Stimulated activated naive CD8-positive, alpha-beta T cell treated with anti-CD3 and anti-CD28 coated beads, Interleukin-15, amount 100 ng/mL, for 72 hours (primary cell): Measurements from ENCODE around the gene RNF133.

Experiments used
- ATAC-seq: fragments of 150-1000 bp; cut with Tn5 transposase; 2 replicates; pipeline ENCODE4 v1.10.0; 2021; ENCODE audit warnings: mild to moderate bottlenecking, moderate library complexity
- DNase-seq, 2 donors: peaks; one replicate each; pipeline ENCODE4 v3.0.0; 2021 to 2022
- H3K27ac Mint-ChIP-seq, 2 donors: one replicate each; pipeline ENCODE4 v1.8.0; 2022; ENCODE audit warnings: mild to moderate bottlenecking in 2 of 2, mixed read lengths in 2 of 2, moderate library complexity in 2 of 2
- H3K27me3 Mint-ChIP-seq: one replicate; pipeline ENCODE4 v1.8.0; 2022; ENCODE audit warnings: mixed read lengths
- H3K4me1 Mint-ChIP-seq: one replicate; pipeline ENCODE4 v1.8.0; 2022; ENCODE audit warnings: mild to moderate bottlenecking, mixed read lengths
- H3K4me3 Mint-ChIP-seq, 2 donors: one replicate each; pipeline ENCODE4 v1.8.0; 2022; ENCODE audit warnings: mild to moderate bottlenecking in 2 of 2, mixed read lengths in 2 of 2, moderate library complexity in 1 of 2
- H3K9me3 Mint-ChIP-seq, 2 donors: one replicate each; pipeline ENCODE4 v1.8.0; 2022; ENCODE audit warnings: mixed read lengths in 2 of 2

RNF133 gene

GRCh38 chr7:122677149-122677548, 21.8 kb downstream of the RNF133 start:
- no peaks in the 10 kb centered on the region for H3K4me1 Mint-ChIP-seq
- DNase-seq (no peak), ATAC-seq (no peak)
- no peak overlapping the region for H3K27ac Mint-ChIP-seq
- no peaks in the 10 kb centered on the region for H3K27me3 Mint-ChIP-seq
- H3K9me3 Mint-ChIP-seq: peaks cover 8 to 12% of the 10 kb centered on the region in 2 donors
- H3K4me3 Mint-ChIP-seq: no peak overlapping the region

- ATAC-seq: no peak
- peaks cover 11 to 12% of the 10 kb centered on the region in 2 donors for H3K9me3 Mint-ChIP-seq
Measured at GRCh38 chr7:122676466-122676865, 22.5 kb downstream of the RNF133 start.

GRCh38 chr7:122675621-122676020, 23.3 kb downstream of the RNF133 start:
- H3K4me3 Mint-ChIP-seq: no peak overlapping the region
- no peak for ATAC-seq
- H3K27ac Mint-ChIP-seq: no peak overlapping the region
- peaks cover 12 to 13% of the 10 kb centered on the region in 2 donors for H3K9me3 Mint-ChIP-seq
- no peaks in the 10 kb centered on the region for H3K27me3 Mint-ChIP-seq
- no peak for DNase-seq
- no peaks in the 10 kb centered on the region for H3K4me1 Mint-ChIP-seq

More at GRCh38 chr7:122676466-122676865, 22.5 kb downstream of the RNF133 start:
- DNase-seq: no peak
- H3K4me3 Mint-ChIP-seq: no peak overlapping the region
- no peaks in the 10 kb centered on the region for H3K4me1 Mint-ChIP-seq
- H3K27ac Mint-ChIP-seq: no peak overlapping the region
- H3K27me3 Mint-ChIP-seq: no peaks in the 10 kb centered on the region

- ATAC-seq (no peak), DNase-seq (no peak)
- Mint-ChIP-seq H3K9me3 (peaks cover 12 to 13% of the 10 kb centered on the region in 2 donors), H3K27me3 (no peaks in the 10 kb centered on the region), H3K4me3 (no peak overlapping the region), H3K4me1 (no peaks in the 10 kb centered on the region), H3K27ac (no peak overlapping the region)
Measured at GRCh38 chr7:122675011-122675410, 23.9 kb downstream of the RNF133 start.

DNA sequence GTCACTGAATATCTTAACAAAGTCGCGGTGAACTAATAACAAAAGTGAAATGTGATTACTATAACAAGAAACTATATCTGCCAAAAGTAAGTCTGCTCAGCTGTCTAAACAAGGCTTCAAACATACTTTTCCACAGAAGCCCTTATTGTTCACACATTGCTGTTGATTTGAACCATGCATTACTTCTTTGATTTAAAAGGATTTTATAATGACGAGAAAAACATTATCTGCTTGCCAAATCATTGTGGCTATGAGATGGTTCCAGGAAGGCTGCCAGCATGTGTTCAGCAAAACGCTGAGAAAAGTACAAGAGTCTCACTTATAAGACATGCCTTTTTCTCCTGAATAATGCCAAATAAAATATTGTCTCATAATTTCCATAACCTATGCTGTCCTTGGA, 24.4 kb downstream of the RNF133 start:
- peaks cover 9 to 13% of the 10 kb centered on the region in 2 donors for H3K9me3 Mint-ChIP-seq
- H3K4me3 Mint-ChIP-seq: no peak overlapping the region
- H3K27ac Mint-ChIP-seq: no peak overlapping the region
- DNase-seq (no peak), ATAC-seq (no peak)
- H3K27me3 Mint-ChIP-seq: no peaks in the 10 kb centered on the region
- no peaks in the 10 kb centered on the region for H3K4me1 Mint-ChIP-seq

- no peak for ATAC-seq
- Mint-ChIP-seq H3K9me3 (peaks cover 6 to 13% of the 10 kb centered on the region in 2 donors), H3K27ac (no peak overlapping the region), H3K4me1 (no peaks in the 10 kb centered on the region), H3K27me3 (no peaks in the 10 kb centered on the region), H3K4me3 (no peak overlapping the region)
- DNase-seq: no peak
Measured at GRCh38 chr7:122673951-122674350, 25.0 kb downstream of the RNF133 start.

- H3K27ac Mint-ChIP-seq: no peak overlapping the region
Measured at GRCh38 chr7:122672536-122672935, 26.4 kb downstream of the RNF133 start.

DNA sequence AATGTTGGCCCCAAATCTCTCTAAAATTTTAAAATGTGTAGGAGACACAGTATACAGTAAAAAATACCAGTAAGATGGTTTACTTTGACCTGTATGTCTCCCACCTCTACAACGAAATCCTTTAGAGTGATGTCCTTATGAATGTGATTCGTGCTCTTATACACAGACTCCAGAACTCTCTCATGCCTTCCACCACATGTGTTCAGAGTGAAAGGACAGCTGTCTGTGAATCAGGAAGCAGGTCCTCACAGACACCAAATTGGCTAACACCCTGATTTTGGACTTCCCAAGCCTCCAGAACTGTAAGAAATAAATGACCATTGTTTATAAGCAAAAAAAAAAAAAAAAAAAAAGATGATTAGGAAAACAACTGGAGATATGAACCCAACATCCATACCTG, 35.2 kb downstream of the RNF133 start:
- no peaks in the 10 kb centered on the region for H3K27me3 Mint-ChIP-seq
- no peak overlapping the region for H3K27ac Mint-ChIP-seq
- no peaks in the 10 kb centered on the region for H3K4me1 Mint-ChIP-seq
- no peak for ATAC-seq
- DNase-seq: no peak
- H3K4me3 Mint-ChIP-seq: no peak overlapping the region
- peaks cover 0 to 15% of the 10 kb centered on the region in 2 donors for H3K9me3 Mint-ChIP-seq

More at GRCh38 chr7:122672536-122672935, 26.4 kb downstream of the RNF133 start:
- ATAC-seq (no peak), DNase-seq (no peak)
- Mint-ChIP-seq H3K27me3 (no peaks in the 10 kb centered on the region), H3K4me3 (no peak overlapping the region), H3K9me3 (peaks cover 0 to 14% of the 10 kb centered on the region in 2 donors), H3K4me1 (no peaks in the 10 kb centered on the region)

DNA sequence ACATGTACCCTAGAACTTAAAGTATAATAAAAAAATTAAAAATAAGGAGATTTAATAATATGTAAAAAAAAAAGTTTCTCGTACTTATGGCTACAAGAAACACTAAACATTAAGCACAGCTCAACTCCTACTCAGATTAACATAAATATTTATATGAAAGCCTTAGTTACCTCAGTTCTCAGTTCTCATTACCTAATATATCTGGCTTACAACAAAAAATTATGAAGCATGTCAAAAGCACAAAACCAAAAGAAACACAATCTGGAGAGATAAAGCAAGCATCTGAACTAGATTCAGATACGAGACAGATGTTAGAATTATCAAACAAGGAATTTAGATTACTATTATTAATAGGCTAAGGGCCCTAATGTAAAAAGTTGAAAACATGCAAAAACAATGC, 40.1 kb downstream of the RNF133 start:
- no peaks in the 10 kb centered on the region for H3K27me3 Mint-ChIP-seq
- no peak overlapping the region for H3K27ac Mint-ChIP-seq
- no peak for DNase-seq
- no peak for ATAC-seq
- H3K4me3 Mint-ChIP-seq: no peak overlapping the region
- H3K4me1 Mint-ChIP-seq: no peaks in the 10 kb centered on the region
- H3K9me3 Mint-ChIP-seq: peaks cover 0 to 6% of the 10 kb centered on the region in 2 donors

DNA sequence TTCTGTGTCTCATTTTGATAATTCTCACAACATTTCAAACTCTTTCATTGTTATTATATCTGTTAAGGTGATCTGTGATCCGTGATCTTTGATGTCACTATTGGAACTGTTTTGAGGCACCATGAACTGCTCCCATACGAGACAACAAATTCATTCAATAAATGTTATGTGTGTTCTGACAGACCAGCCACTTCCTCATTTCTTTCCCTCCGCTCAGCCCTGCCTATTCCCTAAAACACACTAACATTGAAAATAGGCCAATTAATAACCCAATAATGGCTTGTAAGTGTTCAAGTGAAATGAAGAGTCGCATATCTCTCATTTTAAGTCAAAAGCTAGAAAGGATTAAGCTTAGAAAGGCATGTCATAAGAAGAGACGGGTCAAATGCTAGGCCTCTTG, 45.2 kb downstream of the RNF133 start:
- no peak for DNase-seq
- H3K4me3 Mint-ChIP-seq: no peak overlapping the region
- ATAC-seq: no peak
- H3K27me3 Mint-ChIP-seq: no peaks in the 10 kb centered on the region
- H3K4me1 Mint-ChIP-seq: no peaks in the 10 kb centered on the region
- no peak overlapping the region for H3K27ac Mint-ChIP-seq
- H3K9me3 Mint-ChIP-seq: no peaks in the 10 kb centered on the region

DNA sequence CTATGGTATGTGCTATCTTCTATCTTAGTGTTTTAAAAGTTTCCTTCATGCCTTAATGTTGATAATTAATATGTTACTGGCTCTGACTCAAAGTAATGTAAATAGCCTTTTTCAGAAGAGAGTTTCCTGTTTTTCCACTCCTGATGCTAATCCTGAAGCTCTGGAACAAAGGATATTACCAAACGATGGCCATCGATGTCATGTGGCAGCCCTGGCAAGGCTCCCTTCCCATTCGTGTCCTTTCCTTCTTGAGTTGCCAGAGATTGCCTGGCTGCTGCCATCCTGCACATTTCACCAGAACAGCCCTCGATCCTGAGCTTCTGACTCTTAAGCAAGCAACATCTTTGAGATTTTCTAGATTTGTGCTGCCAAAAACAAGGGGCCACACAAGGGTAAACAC, 46.0 kb downstream of the RNF133 start:
- no peak for DNase-seq
- no peaks in the 10 kb centered on the region for H3K9me3 Mint-ChIP-seq

GRCh38 chr7:122651451-122651850, 47.5 kb downstream of the RNF133 start:
- no peak overlapping the region for H3K27ac Mint-ChIP-seq
- DNase-seq: no peak
- no peak overlapping the region for H3K4me3 Mint-ChIP-seq
- no peaks in the 10 kb centered on the region for H3K9me3 Mint-ChIP-seq
- no peak for ATAC-seq
- no peaks in the 10 kb centered on the region for H3K27me3 Mint-ChIP-seq
- H3K4me1 Mint-ChIP-seq: no peaks in the 10 kb centered on the region

More for the DNA sequence above, 46.0 kb downstream of the RNF133 start:
- no peak for ATAC-seq
- H3K27me3 Mint-ChIP-seq: no peaks in the 10 kb centered on the region
- H3K4me3 Mint-ChIP-seq: no peak overlapping the region
- no peaks in the 10 kb centered on the region for H3K4me1 Mint-ChIP-seq
- H3K27ac Mint-ChIP-seq: no peak overlapping the region
